NCI-H774 (cell line): ENCODE measurements around the gene PBX1.

Source experiments
- DNase-seq: peaks from one replicate; lab custom pipeline; 2025; lab: John Stamatoyannopoulos, UW

Gene PBX1

DNA sequence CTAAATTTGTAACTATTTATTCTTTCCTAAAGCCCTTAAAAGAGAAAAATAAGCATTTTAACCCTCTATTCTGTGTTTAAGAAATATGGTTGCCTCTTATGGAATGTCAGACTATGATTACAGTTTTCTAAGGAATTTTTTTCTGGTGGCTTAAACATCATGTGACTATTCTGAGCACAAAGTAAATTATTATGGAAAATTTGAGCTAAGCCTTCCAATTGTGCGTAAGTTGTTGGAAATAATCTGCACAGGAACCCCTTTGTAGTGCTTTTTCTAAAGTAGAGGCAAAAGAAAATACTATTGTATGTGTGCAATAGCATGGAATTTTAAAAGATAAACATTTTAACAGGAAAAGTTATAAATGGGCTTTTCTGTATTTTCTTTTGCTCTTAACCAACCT is 254.8 kb downstream of the PBX1 start:
- no peak for DNase-seq

DNA sequence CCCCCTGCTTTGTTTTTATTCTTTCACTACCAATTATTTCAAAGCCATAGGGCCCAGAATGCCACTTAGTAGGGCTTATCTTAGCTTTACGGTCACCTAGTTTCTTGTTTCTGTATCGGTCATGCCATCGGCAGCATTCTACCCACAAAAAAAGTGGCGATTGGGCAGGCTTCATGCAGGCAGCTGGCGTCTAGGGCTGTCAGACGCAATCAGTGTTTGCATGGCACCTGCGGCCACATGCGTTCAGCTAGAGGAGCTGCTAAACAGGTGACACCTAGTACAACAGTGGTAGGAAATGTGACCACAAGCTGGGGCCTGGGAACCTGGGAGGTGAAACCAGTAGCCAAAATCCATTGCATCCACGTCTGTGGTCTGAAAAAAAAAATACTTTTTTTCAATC is 262.7 kb downstream of the PBX1 start:
- DNase-seq = no peak

DNA sequence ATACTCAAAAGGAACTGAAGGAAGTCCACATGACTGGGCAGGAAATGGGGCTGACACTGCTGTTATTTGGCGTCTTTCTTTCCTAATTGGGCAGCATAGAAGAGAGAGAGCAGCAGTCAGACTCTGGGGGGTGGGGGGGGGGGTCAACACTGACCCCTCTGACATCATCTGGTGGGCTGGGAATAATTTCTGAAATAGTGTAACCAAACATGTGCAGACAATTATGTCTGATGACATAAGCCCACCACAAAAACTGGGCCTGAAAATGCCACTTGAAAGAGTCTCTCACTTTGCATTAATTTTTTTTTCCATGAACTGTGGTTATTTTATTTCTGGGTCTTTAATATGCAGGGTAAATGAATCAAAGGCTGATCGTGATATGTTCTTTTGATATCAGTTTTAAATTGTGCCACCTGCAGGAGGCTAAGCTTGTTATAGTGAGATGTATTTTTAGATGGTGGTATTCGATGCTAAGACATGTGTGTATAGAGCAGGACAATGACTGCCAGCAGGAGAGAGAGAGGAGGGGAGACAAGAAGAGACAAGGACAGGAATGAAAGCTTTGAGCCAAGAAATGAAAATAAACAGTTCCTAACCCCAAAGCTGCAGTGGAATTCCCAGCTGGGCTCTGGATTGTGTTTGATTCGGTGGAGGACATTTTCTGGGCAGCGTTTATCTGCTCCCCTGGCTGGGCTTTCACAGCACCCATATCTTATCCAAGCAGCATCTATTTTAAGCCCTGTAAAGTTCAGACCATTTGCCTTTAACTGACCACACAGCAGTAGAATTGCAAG is 264.7 kb downstream of the PBX1 start:
- no peak for DNase-seq

DNA sequence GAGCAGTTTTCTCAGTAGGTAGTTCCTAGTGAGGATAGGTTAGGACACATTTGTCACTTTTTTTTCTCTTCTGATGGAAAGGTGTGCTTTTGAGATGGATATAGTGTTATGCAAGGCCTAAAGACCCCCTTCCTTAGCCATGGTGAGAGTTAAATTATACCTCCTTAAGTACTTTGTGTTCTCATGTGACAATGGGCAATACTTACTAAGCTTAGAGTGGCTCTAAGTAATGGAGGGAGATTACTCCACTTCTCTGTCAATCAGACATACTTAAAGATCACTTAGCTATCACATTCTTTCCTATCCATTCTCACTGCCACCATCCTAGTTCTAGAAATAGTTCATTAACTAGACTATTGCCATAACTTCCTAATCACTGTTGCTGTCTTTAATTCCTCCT is 265.6 kb downstream of the PBX1 start:
- no peak for DNase-seq

GRCh38 chr1:164830628-164831027 is 271.6 kb downstream of the PBX1 start:
- DNase-seq = no peak

GRCh38 chr1:164834641-164835040 is 275.7 kb downstream of the PBX1 start:
- DNase-seq = no peak

DNA sequence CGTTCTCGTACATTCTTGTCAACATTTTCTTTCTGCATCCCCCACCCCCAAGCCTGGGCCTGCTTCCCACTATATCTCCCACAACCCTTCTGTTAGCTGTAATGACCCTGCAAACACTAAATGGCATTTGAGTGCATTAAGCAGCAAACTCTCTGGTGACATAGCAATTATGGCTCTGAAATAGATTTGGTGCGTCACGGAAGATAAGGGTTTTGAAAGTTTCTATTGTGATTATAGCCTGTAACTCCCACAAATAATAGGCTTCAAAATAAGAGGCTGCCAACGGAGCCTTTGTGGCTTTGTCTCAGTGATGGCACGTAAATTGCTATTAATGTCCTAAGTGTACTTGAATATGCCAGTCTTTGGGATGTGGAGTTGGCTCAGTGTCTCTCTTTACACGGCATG is 277.6 kb downstream of the PBX1 start:
- peak; percentile 83 for DNase-seq

- no peak for DNase-seq
Observed at GRCh38 chr1:164838786-164839185, 279.8 kb downstream of the PBX1 start.

GRCh38 chr1:164840936-164841335 is 282.0 kb downstream of the PBX1 start:
- DNase-seq = no peak

GRCh38 chr1:164841702-164842465 is 282.9 kb downstream of the PBX1 start:
- DNase-seq = no peak

DNA sequence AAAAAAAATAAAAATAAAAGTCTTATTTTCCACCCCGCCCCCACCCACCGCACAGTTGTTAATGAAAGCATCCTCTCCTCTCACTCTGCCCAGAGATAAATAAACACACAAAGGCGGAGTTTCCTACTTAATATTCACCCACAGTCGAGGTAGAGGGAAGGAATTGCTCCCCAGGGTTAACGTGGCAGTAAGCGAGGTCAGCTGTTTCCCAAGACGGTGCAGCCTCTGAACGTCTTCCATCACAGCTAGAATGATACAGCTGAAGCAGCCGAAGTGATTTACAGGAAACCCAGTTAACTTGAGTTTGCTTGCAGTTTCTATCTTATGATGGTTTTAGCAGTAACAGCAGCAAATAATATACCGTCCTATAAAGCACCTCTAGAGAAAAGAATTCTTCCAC is 283.9 kb downstream of the PBX1 start:
- no peak for DNase-seq

DNA sequence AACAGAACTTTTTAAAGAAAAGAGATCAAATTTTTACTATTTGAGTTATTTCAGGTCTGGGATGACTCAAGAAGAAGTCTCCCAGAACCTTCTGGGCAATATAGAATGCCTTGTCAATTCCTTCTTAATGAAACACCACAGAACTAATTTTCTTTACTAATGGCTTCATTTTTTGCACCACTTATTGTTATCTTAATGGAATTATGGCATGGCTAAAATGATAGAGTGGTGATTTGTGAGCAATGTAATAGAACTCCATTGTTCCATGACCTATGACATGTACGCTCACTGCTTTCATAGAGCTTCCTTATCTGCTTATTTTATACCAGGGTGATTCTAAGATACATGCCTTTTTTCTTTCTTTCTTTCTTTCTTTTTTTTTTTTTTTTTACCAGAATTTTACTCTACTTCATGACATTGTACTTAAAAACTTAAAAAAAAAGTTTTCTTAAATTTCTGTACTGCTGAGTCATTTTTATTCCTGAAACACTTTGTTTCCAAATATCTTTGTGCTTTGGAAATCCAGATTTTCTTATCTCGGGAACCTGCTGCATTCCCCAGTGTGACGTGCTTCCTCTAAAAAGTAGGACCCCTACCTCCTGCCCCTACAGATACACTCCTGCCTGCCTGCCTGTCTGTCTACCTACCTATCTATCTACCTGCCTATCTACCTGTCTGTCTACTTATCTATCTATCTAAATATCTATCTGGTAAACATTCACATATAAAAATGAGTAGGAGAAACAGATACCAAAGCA is 284.9 kb downstream of the PBX1 start:
- DNase-seq = no peak

DNA sequence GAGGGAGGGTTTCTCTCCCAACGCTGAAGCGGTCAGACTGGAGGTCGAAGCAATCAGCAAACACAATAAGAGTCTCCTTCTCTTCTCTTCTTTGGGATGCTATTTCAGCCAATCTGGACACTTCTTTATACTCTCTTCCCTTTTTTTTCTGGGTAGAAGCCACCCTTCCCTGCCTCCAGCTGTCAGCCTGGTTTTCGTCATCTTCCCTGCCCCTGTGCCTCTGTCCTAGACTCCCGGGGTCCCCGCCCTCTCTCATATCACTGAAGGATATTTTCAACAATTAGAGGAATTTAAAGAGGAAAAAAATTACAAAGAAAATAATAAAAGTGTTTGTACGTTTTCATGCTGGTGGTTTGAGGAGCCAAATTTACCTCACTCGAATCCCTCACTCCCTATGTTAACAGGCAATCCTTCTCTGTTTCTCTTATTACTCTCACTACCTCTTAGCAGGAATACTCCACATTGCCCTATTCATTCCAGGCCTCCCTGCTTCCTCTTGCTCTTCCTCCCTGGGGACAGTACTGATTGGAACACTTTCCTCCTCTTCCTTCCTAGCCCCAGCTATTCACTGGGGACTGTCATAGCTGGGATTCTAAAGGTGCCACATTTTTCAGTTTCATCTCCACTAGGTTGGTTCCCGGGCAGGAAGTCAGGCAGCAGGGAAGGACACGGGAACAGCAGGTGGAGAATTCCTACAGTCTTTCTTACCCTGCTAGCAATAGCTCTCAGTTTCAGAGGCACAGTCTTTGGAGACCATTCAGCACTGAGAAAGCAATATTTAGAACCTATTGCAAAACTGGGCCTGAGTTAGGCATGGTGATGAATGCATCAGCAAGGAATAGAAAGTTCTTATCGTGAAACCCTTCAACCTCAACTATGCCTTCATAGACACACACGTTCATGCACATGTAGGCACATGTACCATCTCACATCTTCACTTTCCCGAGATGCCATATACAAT is 288.0 kb downstream of the PBX1 start:
- no peak for DNase-seq

GRCh38 chr1:164853146-164853545 is 294.2 kb downstream of the PBX1 start:
- DNase-seq = no peak

DNA sequence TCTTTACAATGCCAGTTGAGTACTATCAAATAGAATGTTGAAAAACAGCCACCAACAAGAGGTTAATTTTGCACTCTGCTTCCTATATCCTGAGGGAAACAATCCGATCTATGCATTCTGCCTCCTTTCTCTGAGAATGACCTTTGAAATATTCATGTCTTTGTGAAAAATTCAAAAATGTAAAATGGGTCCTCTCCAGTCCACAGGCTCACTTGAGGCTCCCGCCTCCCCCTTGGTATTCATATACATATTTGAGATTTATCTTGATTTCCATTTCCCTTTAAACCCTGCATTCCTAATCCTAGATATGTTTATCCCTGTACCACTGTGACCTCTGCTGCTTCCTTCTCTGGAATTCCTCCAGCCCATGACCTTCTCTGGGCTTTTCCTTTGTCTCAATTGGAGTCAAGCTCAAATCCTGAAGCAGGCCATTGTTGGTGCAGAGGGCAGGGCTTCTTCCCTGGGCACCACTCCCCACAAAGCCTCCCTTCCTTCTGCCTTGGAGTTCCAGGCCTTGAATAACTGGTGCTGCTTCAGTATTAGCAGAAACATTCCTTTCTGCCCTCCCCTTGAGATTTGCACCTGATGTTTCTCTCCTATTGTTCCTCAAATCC is 296.8 kb downstream of the PBX1 start:
- DNase-seq = no peak

DNA sequence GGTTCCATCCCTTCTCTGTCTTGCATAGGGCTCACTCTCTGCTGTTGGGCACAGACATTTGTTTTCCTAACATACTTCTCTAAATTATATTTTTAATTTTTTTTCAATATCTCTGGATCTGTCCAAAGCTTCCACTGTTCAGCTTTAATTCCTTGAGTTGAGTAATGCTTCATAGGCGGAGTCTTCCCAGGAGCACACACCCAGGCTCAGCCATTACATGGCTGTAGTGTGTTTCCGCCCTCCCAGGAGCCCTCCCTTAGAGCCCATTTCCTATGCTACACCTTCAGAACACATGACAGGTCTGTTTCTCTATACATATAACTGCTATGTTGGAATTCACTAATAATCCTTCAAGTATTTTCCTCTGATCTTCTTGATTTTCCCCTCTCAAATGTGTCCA is 297.4 kb downstream of the PBX1 start:
- DNase-seq = no peak

DNA sequence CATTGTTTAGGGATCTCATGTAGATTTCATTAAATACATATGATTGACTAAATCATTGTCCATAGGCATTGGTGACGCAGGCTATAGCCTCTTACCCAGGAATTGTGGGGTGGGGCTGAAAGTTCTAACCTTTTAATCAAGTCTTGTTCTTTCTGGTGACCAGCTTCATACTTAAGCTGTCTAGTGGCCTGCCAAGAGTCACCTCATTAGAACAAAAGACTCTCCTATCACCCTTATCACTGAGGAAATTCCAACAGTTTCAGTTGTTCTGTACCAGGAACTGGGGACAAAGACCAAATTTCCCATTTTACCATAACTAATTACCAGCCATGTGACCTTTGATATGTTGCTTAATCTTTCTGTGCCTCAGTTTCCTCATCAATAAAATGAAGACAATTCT is 298.5 kb downstream of the PBX1 start:
- DNase-seq = no peak

DNA sequence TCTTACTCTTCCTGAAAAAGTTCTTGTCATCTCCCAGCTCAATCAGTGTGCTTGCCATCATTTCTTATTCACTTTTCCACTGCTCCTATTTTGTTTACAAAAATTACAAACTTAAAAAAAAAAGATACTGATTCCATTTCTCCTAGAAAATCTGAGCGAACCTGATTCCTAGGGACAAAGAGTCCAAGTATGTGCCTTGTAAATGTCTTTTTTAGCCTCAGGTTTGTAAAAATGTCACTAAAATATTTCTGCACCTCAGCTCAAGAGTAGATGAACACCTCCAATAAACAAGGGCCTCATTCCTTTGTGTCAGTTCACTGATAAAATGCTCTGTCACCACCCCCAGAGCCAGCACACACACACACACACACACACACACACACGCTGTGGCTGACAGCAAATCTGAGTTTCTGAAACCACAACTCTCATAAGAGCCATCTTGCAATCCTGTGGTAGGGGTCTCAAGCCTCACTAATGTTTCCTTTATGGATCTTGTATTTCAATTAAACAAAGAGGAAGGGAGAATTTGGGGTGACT is 299.2 kb downstream of the PBX1 start:
- DNase-seq = no peak

DNA sequence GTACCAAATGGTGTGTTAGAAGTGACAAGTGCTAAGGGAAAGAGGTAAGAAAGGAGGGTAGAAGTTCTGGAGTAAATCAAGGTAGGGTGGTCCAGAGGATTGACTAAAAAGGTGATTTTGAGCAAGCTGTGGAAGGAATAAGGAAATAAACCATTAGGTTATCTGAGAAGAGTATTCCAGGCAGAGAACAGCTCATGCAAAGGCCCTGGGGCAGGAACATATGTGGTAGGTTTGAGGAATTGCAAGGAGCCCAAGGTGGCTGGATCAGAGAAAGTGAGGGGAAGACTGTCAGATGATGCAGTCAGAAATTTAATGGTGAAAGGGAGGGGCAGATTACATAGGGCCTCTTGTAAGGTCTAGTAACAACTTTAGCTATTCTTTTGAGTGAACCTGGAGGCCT is 302.6 kb downstream of the PBX1 start:
- no peak for DNase-seq

DNA sequence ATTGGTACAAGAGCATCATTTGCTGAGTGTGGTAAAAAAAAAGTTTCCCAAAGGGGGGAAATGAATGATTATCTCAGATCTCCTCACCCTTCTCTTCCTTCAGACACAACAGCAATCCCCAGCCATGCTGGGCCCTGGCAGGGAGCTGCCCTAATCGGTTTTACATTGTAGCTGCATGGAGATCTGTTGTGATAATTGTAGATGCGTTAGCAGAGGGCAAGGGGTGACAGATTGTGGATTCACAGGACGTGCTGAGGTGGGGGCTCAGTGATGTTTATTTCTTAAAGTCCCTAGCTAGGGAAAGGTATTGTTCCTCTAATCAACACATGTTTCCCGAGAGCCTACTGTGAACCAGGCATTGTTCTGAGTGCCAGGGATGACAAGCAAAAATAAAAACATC is 304.1 kb downstream of the PBX1 start:
- DNase-seq = no peak

- DNase-seq = no peak
Observed at GRCh38 chr1:164864161-164864560, 305.2 kb downstream of the PBX1 start.
